HG03196 (cell line): Measurements from ENCODE around the gene MAP7.

ENCODE experiments used
- ATAC-seq: cut with Tn5 transposase; IDR thresholded peaks from one replicate; pipeline ENCODE4 v1.9.1; 2021; ENCODE audit not compliant: unreplicated experiment

MAP7 gene

DNA sequence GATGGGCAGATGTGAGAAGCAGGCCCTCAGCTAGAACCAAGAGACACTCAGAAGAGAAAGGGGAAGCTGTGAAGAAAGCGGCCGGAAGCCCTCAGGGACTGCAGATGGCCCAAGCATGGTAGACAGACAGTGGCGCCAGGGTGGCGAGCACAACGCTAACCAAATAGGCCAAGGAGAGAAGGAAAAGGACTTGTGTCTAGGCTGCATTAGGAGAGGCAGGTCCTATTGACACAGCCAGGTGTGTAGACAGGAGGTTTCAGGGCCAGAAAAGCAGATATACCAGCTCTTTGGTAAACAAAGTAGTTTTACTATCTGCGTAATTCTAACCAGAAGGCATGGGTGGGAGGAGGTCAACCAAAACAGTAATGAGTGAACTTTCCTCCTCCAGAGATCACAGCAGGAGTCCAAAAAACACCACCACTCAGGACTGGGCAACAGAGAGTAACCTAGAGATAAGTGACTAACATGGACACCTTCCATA, 15.8 kb upstream of the MAP7 start:
- no peak for ATAC-seq

DNA sequence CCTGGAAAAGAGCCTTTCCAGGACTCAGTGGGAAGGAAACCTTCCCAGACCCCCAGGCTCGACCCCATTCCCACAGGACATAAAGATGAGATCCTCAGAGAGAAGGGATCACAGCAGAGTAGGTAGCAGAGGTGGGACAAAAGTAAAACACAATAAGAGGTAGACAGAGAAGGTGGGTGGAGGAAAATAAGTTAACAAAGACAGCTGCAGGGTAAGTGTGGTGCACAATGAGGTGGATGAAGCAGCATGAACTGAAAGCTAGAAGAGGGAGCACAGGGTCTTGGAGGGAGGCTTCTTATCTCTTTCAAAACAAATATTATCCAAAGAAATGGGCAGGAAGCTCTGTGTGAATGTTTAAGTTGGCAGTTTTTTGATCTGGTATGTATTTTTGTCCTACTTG, 14.0 kb upstream of the MAP7 start:
- no peak for ATAC-seq

DNA sequence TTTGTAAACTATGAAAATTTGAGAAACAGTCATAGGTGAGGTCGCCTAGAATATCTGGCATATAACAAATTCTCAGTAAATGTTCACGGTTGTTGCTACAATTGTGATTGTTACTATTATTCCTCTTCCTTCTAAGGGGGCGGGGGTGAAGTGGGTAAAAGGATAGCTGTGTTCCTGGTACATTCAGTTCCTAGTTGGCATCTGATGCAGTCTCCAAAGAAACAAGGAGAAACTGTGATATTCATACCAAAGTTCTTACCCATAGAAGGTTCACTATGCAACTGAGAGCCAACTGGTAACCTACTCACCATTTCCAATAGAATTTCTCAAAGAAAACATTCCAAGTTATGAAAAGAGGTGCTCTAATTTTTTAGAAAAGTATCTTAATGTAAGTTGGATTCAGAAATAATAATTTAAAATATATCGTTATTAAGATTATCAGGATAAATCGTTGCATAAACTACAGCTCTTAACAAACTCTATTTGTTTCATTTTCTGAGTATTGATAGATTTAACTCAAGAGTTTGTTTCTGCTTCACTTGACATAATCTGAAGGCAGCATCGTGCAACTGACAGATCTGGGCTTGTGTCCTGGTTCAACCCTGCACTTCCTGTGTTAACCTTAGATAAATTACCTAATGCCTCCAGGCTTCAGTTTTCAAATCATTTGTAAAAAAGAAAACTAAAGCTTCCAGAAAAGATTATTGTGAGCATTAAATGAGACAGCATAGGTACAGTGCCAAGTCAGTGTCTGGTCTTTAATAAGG, 13.3 kb upstream of the MAP7 start:
- no peak for ATAC-seq

DNA sequence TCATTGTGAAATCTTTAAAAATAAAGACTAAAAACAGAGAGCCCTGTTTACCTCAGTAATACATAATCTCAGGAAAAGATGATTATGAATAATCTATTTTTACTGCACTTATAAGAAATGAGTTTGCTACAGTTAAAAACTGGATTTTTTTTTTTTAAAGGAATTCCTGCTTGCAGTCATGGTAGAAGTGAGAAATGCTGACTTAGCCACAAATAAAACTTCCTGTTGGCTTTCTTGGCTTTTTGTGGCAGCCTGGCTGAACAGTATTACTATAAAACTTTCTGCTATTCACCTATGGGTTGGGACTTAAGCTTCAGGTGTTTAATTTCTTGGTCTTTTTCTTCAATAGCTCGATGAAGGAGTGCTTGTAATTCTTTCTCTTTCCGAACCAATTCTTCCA, 12.0 kb upstream of the MAP7 start:
- ATAC-seq = no peak

DNA sequence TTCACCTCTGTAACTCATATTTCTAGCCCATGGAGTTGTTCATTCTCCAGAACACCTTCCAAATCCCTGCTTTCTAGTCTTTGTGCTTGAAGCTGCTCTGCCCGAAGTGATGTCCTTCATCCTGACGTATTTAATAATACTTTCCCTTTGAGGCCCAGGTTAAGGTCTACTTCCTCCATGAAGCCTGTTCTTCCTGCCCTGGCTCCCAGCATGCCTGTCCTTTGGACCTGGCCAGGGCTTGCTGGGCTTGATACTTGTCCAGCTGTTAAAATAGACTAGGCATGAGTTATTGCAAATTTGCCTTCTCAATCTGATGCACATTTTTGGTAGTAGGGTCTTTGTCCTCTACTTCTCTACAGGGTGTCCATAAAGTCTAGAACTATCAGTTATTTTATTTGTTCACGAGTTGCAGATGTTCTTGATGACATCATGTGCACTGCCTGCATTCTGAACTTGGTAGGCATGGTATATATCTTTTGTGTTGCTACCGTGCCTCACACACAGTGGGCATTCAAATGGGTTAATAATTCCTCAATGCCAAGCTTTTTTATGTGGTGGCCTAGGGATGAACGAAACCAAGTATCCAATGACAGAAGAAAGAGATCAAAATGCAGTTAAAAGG, 3.1 kb upstream of the MAP7 start:
- ATAC-seq = no peak

DNA sequence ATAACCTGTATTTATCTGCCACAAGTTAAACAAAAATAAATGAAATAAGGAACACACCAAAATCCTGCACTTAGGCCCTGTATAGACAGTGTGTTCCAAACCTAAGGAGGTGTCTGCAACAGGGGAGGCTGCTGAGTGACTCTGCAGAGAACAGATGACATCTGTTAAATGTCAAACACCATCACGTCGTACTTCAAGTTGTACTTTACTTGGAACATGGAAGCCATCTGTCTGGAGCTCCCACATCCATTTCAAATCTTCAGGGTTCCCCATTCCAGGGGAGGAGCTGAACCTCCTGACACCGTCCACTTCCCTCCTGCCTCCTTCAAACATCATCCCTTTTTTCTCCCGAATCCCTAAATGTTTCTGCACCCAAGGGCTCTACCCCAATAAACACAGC, 1.8 kb upstream of the MAP7 start:
- ATAC-seq = no peak

DNA sequence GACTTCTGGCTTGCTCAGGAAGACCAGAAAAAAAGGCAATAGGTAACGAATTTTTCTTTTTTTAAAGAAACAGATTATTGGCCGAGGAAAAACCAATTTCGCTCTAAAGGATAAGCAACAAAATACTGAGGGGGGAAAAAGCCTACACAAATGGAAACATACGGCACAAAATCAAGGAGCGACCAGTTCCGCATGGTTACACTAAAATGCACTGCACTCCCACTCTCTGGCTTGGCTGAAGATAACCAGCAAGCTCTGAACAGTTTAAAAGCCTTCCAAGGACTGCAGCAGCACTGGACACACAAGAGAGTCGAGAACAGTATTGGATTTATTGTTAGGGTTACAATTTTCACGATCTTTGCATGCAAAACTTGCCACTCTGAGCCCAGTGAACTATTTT, 881 bp upstream of the MAP7 start:
- ATAC-seq = no peak

DNA sequence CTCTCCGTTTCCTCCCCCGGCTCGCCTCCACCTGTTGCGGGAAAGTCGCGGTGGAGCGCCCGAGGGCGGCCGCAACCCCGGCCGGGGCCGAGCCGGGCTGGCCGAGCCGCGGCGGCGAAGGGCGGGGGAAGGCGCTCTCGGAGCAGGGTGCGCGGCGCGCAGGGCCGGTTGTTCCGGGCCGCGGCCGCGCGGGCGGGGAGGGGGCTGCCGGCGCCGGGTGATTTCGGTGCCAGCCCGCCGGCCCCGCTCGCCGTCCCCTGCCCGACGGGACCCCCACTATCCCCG, 235 bp downstream of the MAP7 start:
- peak; percentile 45 for ATAC-seq

DNA sequence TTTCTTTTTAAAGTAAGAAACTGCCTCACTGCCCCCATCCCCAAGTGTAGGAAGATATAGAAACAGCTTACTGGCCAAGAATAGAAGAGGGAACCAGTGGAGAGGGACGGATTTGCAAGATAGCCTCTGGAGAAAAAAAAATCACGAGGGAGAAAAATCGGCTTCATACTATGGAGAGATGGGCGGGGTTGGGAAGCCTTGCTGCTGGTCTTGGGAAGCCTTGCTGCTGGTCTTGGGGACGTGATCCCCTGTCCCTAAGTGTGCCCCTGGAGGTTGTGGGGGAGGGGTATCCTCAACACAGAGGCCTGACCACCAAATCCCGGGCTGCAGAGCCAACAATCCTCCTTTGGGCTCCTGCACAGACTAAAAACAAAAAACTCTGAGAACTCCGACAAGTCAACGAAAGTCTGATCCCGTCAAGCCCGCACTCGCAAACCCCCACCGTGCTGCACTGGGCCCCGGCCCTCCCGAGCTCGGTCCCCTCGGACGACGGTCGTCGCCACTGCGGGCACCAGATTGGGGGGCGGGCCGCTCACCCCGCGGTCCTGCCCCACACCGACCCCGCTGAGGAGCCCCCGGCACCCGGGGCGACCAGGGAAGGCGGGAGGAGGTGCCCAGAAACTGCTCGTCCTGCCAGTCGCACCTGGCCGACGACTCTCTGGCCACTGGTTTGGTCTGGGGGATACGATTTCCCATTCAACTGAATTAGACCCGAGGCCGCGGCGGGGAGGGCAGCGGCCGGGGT, 750 bp downstream of the MAP7 start:
- no peak for ATAC-seq

DNA sequence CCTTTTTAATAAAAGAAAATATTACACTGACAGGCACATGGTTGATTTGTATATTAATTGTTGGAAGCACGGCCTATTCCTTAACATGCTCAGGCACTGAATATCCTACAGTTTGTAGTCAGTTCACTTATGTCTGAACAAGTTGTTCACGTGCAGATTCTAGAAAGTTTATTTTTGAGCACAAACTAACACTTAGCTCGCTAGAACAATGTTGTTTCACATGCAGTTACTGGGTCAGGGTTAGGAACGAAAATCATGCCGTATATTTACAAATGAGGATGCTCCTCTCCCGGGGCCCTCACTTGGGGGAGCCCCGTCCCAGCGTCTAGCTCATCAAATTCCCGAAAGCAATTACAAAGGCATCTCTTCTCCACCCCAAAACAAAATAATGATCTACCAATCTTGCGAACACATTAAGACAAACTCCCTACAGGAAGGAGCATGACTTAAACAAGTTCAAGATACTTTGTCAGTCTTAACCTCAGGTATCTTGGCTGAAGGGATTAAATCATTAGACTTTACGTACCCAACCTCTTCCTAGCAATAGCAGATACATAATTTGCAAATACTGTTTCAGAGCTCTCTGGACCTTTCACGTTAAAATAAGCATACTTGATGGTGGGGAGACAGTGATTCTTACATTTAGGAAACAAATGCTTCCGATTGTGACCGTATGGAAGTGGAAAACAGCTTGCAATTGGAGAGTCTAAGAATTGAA, 1.5 kb downstream of the MAP7 start:
- ATAC-seq = no peak

DNA sequence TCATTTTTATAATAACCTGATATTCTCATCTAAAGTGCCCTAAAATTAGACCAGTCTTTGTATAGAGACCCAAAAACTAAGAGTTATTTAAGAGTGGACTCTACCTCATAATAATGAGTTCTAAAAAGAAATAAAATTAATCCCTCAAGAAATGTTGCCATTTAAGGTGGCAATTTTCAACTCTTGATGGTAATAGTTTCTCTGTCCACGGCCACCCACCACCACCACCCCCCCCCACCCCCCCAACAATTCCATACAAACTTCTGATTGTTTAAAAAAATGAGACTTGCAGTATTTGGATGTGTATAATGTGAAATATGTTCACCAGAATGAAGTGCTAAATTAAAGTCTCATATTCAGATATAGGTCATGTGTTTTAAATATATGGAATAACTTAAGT, 2.4 kb downstream of the MAP7 start:
- no peak for ATAC-seq

DNA sequence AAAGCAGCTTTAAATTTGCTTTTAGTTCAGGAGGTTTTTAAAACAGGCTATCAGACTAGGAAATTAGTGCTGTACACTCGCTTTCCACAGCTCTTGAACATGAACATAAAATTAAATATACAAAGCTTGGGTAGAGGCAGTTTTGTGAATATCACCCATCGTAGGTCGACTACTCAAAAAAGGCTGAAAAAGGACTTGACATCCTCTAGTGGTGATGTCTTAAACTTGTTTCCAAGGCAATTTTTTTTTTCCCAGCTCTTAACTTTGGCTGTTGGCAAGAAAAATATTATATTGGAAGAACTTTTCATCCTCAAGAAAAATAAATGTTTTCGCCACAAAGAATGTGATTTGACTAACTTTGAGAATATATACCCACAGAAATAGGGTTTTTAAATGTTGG, 2.9 kb downstream of the MAP7 start:
- no peak for ATAC-seq

DNA sequence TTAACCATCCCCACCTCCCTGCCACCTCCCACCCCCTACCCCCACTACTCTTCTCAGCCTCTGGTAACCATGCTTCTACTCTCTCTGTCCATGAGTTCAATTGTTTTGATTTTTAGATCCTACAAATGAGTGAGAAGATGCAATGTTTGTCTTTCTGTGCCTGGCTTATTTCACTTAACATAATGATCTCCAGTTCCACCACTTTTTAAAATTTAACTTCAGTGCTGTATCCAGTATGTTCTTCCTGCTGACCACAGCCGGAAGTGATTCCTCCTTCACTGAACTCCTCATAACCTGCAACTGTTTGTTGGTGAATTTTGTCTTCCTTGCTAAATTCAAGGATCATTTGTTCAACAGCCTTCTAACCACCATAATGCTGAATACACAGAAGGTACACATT, 3.9 kb downstream of the MAP7 start:
- no peak for ATAC-seq

DNA sequence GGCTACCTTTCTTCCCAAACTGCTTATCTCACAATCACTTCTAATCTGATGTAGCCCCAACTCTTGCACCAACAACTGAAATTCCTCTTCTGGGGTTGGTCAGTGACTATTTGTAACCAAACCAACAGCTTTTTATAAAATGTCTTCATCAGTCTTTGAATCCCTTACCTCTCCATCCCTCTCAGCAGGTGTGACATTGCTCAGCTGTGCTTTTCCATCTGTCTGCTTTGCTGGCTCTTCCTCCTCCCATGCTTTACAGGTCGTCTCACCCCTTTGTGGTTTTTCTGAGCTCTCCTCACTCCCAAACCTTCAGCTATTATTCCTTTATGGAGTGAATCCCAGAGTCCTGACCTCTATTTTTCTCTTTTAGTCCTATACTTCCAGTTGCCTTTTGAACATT, 5.9 kb downstream of the MAP7 start:
- no peak for ATAC-seq

DNA sequence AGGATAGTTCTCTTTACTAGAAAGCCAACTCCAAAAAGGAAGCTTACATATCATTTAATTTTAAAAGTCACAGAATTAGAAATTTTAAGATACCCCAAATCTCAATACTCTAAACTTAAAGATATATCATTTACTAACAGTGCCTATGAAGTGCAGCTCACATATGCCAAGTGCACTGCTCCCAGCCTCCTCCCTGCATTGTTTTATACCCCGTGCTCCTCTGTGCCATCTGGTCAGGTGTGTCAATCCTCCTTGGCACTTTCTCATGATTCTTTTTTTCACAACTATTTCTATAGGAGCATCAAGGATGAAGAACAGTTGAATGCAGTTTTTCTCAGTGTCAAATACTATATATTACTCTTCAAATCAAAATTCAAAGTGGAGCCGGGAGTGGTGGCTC, 8.8 kb downstream of the MAP7 start:
- ATAC-seq = no peak

DNA sequence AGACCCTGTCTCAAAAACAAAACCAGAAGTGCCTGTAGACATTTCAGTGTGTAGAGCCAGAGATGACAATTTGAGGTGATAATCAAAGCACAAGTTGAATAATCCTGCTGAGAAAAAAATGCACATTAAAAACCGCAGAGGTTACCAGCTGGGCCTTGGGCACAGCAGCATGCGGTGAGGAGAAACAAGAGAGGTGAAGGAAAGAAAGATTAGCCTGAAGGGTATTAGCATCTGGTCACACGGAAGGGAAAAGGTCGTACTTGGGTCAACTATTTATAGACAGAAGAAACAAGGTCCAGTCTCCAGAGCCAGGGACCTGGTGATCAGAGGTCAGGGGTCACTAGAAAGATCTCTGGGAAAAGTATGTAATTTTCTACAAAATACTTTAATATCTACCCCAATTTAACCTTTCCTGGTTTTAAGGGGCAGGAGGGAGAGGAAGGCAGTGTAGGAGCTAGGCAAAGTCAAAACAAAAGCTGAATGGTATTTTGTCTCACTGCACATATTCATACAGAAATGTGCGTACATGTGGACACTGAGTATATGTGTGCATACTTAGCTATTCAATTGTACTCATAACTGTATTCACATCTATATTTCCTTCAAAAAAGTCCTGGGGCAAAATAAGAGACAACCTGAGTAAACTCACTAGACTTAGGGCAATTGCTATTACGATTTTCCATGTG, 10.1 kb downstream of the MAP7 start:
- no peak for ATAC-seq

DNA sequence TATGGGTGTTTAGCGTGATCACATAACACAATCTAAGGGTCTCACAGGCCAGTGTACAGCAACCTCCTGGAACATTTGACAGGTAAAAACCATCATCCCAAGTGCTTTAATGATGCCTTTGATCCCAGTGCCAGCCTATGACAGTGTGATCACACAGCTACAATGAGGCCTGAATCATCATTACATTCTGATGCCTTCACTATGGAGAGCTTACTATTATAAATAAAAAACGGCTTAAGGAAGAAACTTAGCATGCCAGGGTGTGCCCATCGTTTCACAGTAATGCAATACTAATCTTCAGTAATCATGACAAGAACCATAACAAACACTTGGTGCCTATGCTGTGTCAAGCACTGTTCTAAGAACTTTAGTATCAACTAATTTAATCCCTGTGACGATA, 11.4 kb downstream of the MAP7 start:
- ATAC-seq = no peak

DNA sequence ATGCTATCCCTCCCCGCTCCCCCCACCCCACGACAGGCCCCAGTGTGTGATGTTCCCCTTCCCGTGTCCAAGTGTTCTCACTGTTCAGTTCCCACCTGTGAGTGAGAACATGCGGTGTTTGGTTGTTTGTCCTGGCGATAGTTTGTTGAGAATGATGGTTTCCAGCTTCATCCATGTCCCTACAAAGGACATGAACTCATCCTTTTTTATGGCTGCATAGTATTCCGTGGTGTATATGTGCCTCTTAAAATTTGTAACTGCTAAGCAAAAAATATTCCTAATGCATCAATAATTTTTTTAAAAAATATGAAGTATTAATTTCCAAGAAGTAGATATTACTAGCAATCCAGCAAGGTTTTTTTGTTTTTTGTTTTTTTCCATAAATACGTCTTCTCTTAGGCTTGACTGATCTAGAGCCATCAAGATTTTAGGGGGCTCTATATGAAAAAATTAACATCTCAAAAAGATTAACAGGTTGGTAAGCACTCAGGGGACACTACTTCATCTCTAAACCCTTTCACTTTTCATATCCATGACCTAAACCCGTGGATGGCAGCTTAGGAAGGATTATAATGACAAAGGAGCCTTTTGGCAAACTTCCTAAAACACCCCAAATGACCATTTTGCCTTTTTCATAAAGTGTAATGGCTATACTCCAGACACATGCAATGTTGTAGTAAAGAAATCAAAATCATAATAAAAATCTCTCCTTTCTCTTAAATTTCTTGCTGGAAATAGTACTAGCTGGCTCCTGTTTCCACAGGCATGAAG, 14.2 kb downstream of the MAP7 start:
- no peak for ATAC-seq

DNA sequence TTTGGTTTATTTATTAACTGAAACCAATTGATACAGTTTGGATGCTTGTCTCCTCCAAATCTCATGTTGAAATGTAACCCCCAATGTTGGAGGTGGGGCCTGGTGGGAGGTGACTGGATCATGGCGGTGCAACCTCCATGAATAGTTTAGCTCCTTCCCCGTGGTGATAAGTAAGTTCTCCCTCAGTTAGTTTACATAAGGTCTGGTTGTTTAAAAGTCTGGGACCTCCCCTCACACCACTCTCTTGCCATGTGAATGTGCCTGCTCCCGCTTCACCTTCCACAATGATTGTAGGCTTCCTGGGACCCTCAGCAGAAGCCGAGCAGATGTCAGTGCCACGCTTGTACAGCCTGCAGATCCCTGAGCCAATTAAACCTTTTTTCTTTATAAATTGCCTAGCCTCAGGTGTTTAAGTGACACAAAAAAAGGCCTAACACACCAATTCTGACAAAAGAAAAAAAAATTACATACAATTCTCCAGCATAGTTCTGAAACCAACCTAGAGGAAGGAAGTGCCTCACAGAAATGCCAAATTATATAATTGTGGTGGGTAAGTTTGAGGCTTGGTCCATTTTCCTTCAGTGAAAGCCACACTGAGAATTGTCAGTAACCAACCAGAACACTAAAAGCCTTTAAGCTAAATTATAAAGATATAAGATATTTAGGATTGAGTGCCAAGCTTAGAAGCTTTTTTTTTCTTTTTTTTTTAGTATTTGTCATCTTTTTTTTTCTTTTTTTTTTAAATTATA, 15.0 kb downstream of the MAP7 start:
- ATAC-seq = no peak

DNA sequence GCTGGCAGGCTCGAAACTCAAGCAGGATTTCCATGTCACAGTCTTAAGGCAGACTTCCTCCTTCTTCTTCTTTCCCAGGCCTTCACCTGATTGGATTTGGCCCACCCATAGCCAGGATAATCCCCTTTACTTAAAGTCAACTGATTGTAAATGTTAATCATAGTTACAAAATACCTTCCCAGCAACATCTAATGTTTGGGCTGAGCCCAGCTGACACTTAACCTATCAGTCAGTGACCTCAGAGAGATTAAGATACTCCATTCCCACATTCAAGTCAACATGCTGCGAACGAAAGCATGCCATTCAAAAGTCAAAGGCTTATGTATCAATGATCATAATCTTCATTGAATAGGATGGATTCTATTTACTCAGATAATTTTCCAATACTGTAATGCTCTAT, 16.0 kb downstream of the MAP7 start:
- ATAC-seq = no peak
